K562 (cell line): Measurements from ENCODE around the gene ASCC1. TPM values are rescaled to one million over a fixed set of nuclear protein-coding genes. Genes with fewer than 3 reads are reported as not detected.

Source experiments
- ATF1 ChIP-seq, 2 experiments: fragments of 450-650 bp in 1 of 2; IDR thresholded peaks; 2 replicates each; pipeline ENCODE4 v1.6.1; 2016; ENCODE audit warnings: missing compliant biosample characterization in 1 of 2, missing genetic modification characterization in 1 of 2
- BMI1 ChIP-seq: fragments of 150-350 bp; IDR thresholded peaks from 2 replicates; pipeline ENCODE4 v1.6.1; 2014; ENCODE audit warnings: low read length
- CBX1 ChIP-seq: sonication (generic); IDR thresholded peaks from 2 replicates; pipeline ENCODE4 v1.6.1; 2016; ENCODE audit warnings: antibody characterized with exemption, low read depth, mild to moderate bottlenecking
- CEBPZ ChIP-seq: fragments of 150-350 bp; IDR thresholded peaks from 2 replicates; pipeline ENCODE4 v1.6.1; 2014; ENCODE audit warnings: low read depth, mild to moderate bottlenecking, low read length, borderline replicate concordance
- MAFG ChIP-seq: fragments of 450-650 bp; conservative IDR thresholded peaks from 2 replicates; pipeline ENCODE4 v1.6.1; 2016; ENCODE audit warnings: missing genetic modification characterization, missing compliant biosample characterization
- MCM5 ChIP-seq: fragments of 450-650 bp; IDR thresholded peaks from 2 replicates; pipeline ENCODE4 v1.6.1; 2016; ENCODE audit warnings: low read depth
- NFRKB ChIP-seq: fragments of 450-650 bp; IDR thresholded peaks from 2 replicates; pipeline ENCODE4 v1.6.1; 2016; ENCODE audit warnings: low read depth
- NKRF ChIP-seq: fragments of 450-650 bp; IDR thresholded peaks from 2 replicates; pipeline ENCODE4 v1.6.1; 2016; ENCODE audit warnings: borderline replicate concordance
- PRDM10 ChIP-seq: fragments of 450-650 bp; IDR thresholded peaks from 2 replicates; pipeline ENCODE4 v1.6.1; 2018; ENCODE audit not compliant: partially characterized antibody
- SFPQ ChIP-seq: fragments of 200-400 bp; formaldehyde crosslinking; IDR thresholded peaks from 2 replicates; pipeline ENCODE4 v1.6.1; 2017; ENCODE audit warnings: mild to moderate bottlenecking, low read depth, low read length, moderate library complexity
- ZNF639 ChIP-seq, 2 experiments: fragments of 200-800 bp in 1 of 2; sonication (Bioruptor generic) in 1 of 2; sonication (generic) in 1 of 2; formaldehyde crosslinking in 1 of 2; IDR thresholded peaks in 1 of 2; conservative IDR thresholded peaks in 1 of 2; 2 replicates each; pipeline versions ENCODE4 v1.5.0 to v1.6.1; 2016 to 2020; ENCODE audit warnings: missing compliant biosample characterization in 1 of 2, missing genetic modification characterization in 1 of 2, missing genetic modification reagents in 1 of 2
- ZSCAN29 ChIP-seq: fragments of 450-650 bp; IDR thresholded peaks from 2 replicates; pipeline ENCODE4 v1.6.1; 2017
- polyA plus RNA-seq, 8 experiments: library from polyadenylated mRNA; depleted of rRNA in 4 of 8; stranded (reverse) in 5 of 8; unstranded in 3 of 8; fragments of >200 nt; fragmentation: Nextera tagmentation in 2 of 8; fragmentation: Illumina TruSeq in 1 of 8; extraction: Ambion mirVana in 2 of 8; extraction: Trizol in 1 of 8; gene quantifications; 2 replicates each; pipeline versions ENCODE4 v1.2.1 to v1.2.3, GENCODE V29; 2011 to 2014; ENCODE audit warnings: inconsistent platforms in 1 of 8, missing spikeins in 1 of 8
- total RNA-seq, 7 experiments: library from RNA; depleted of rRNA in 6 of 7; stranded (reverse); fragments of >200 nt in 6 of 7; fragmentation: Illumina TruSeq in 2 of 7; extraction: Trizol in 2 of 7; gene quantifications; 2 replicates each; pipeline versions ENCODE4 v1.2.1 to v1.2.3, GENCODE V29; 2011 to 2021; ENCODE audit warnings: low replicate concordance in 1 of 7

Gene ASCC1
- total and polyA plus RNA-seq, 9 of the 15 experiments (the other 6 are each of a cell fraction or from before 2014, with no cell fraction given): 31.7 to 73.3 (median 52.8) TPM

GRCh38 chr10:72260976-72261783 lies 45.1 kb upstream of the ASCC1 start (continued):
- peak; percentile 78 for TF ChIP-seq PRDM10
- peak; percentile 95; the same call in 1 of the 2 replicates for TF ChIP-seq NFRKB
- no peak for TF ChIP-seq ZSCAN29
- peak; percentile 64; the same call in 1 of the 2 replicates for TF ChIP-seq CBX1
- TF ChIP-seq ZNF639 (CRISPR knock-in tag; conservative IDR thresholded peaks at IDR 0.05 in 1 of 2, IDR thresholded peaks at IDR 0.05 in 1 of 2): no peak; a peak in 1 of 4 replicates
- TF ChIP-seq NKRF: peak; percentile 52; the same call in 1 of the 2 replicates
- no peak for TF ChIP-seq ATF1 (CRISPR knock-in tag; IDR thresholded peaks at IDR 0.05)
- TF ChIP-seq ATF1 (tag; IDR thresholded peaks at IDR 0.05): peak; percentile 28; the same call in 1 of the 2 replicates
- TF ChIP-seq CEBPZ: no peak
- no peak for TF ChIP-seq MCM5
- TF ChIP-seq MAFG: peak; percentile 28; the same call in 1 of the 2 replicates
- no peak for TF ChIP-seq BMI1
- no peak for TF ChIP-seq SFPQ
